IMR-90 (cell line): ENCODE data around the gene NQO2.

Experiments used
- MAFK ChIP-seq: IDR thresholded peaks from 2 replicates; pipeline ENCODE4 v1.6.1; 2012; ENCODE audit warnings: low read depth, low read length, improper control_type of control experiment
- POLR2A ChIP-seq: IDR thresholded peaks from 2 replicates; pipeline ENCODE4 v1.6.1; 2012; ENCODE audit warnings: mild to moderate bottlenecking, low read depth, low read length
- RCOR1 ChIP-seq: IDR thresholded peaks from 2 replicates; pipeline ENCODE4 v1.6.1; 2012; ENCODE audit warnings: mild to moderate bottlenecking, low read length, improper control_type of control experiment; ENCODE audit not compliant: insufficient replicate concordance
- USF2 ChIP-seq: fragments of 150-350 bp; IDR thresholded peaks from 2 replicates; pipeline ENCODE4 v1.6.1; 2017; ENCODE audit warnings: mild to moderate bottlenecking, antibody characterized with exemption, low read length, low read depth
- TF ChIP-seq, protein P1 (sequence below): conservative IDR thresholded peaks from 2 replicates; pipeline ENCODE4 v1.5.1; 2012; ENCODE audit warnings: mild to moderate bottlenecking, low read depth, low read length, improper control_type of control experiment

DNA sequence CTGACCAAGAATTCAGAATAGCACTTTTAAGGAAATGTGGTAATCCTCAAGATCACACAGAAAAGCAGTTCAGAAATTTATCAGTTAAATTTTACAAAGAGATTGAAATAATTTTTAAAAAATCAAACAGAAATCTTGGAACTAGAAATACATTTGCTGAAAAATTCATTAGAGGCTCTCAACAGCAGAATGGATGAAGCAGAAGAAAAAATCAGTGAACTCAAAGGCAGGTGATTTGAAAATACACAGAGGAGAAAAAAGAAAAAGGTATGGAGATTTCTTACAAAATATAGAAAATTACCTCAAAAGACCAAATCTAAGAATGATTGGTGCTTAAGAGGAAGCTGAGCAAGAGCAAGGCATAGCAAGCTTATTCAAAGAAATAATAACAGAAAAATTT, 11.5 kb downstream of the NQO2 start:
- TF ChIP-seq, protein P1, sequence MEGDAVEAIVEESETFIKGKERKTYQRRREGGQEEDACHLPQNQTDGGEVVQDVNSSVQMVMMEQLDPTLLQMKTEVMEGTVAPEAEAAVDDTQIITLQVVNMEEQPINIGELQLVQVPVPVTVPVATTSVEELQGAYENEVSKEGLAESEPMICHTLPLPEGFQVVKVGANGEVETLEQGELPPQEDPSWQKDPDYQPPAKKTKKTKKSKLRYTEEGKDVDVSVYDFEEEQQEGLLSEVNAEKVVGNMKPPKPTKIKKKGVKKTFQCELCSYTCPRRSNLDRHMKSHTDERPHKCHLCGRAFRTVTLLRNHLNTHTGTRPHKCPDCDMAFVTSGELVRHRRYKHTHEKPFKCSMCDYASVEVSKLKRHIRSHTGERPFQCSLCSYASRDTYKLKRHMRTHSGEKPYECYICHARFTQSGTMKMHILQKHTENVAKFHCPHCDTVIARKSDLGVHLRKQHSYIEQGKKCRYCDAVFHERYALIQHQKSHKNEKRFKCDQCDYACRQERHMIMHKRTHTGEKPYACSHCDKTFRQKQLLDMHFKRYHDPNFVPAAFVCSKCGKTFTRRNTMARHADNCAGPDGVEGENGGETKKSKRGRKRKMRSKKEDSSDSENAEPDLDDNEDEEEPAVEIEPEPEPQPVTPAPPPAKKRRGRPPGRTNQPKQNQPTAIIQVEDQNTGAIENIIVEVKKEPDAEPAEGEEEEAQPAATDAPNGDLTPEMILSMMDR: no peak
- TF ChIP-seq POLR2A: no peak
- TF ChIP-seq MAFK: no peak
- TF ChIP-seq USF2: no peak
- TF ChIP-seq RCOR1: no peak
